Psoas muscle (tissue), 8 donors: ENCODE results near the gene LAMA3. TPM values are rescaled to one million over a fixed set of nuclear protein-coding genes. Genes with fewer than 3 reads are reported as not detected.
A peak's percentile ranks its signal among the peaks of the same experiment; 100 is the strongest.

Experiments used
- ATAC-seq, 4 donors: fragments of 200-7000 bp; cut with Tn5 transposase; one replicate each; pipeline ENCODE4 v1.9.1; 2020; ENCODE audit warnings: moderate library complexity in 3 of 4, mild to moderate bottlenecking in 2 of 4
- DNase-seq, 2 donors: peaks; one replicate each; pipeline ENCODE4 v3.0.0-alpha.2; 2020
- H3K27ac ChIP-seq: fragments of 200-600 bp; one replicate; pipeline ENCODE4 v1.8.0; 2022
- H3K27me3 ChIP-seq, 3 donors: fragments of 200-600 bp in 1 of 3; one replicate each; pipeline versions ENCODE4 v1.6.1 to v1.8.0; 2013 to 2022; ENCODE audit warnings: low read length in 2 of 3, mild to moderate bottlenecking in 2 of 3, moderate library complexity in 1 of 3; ENCODE audit not compliant: insufficient read depth in 3 of 3
- H3K36me3 ChIP-seq, 2 donors: fragments of 200-600 bp in 1 of 2; one replicate each; pipeline versions ENCODE4 v1.6.1 to v1.8.0; 2013 to 2022; ENCODE audit warnings: low read depth in 1 of 2, mild to moderate bottlenecking in 1 of 2, moderate library complexity in 1 of 2; ENCODE audit not compliant: insufficient read depth in 1 of 2
- H3K4me1 ChIP-seq: fragments of 200-600 bp; one replicate; pipeline ENCODE4 v1.8.0; 2022
- H3K4me3 ChIP-seq: fragments of 200-600 bp; one replicate; pipeline ENCODE4 v1.8.0; 2022; ENCODE audit warnings: mild to moderate bottlenecking
- H3K9me3 ChIP-seq: fragments of 200-600 bp; one replicate; pipeline ENCODE4 v1.8.0; 2022
- WGBS, 3 donors: extraction: QIAGEN DNeasy Blood & Tissue Kit; methylation state at CpG; one replicate each; pipeline versions ENCODE4 v1.1.6 to v1.1.7; 2013; 5-methylcytosine and 5-hydroxymethylcytosine counted together
- intact Hi-C, 2 donors: fragments of 100-400 bp; cut with DNase I; formaldehyde crosslinking; loops; one replicate each; pipeline versions ENCODE4 v1.11.0 to v1.14.2; 2022
- polyA plus RNA-seq, 3 donors: library from polyadenylated mRNA; stranded (reverse); fragments of 200-250 nt; gene quantifications; one replicate each; pipeline ENCODE4 v1.2.3, GENCODE V29; 2013
- total RNA-seq, 4 donors: library from RNA; stranded (reverse); fragmentation: NEBNext Ultra II Directional in 2 of 4; extraction: Animal tissue kit (Norgen Biotek cat#: 25700) in 2 of 4; gene quantifications; one replicate each; pipeline versions ENCODE4 v1.2.1 to v1.2.4, GENCODE V29; 2021 to 2023
- TF ChIP-seq, protein P1 (sequence below): fragments of 200-600 bp; IDR thresholded peaks from one replicate; pipeline ENCODE4 v1.8.0; 2022; ENCODE audit warnings: antibody characterized with exemption
- donor health status: healthy with polysubstance abuse.
- donor health status: DM: no; HTN: no; CAD: no; lungs with moderate emphysema.
- donor health status: Bipolar disorder and iron deficiency.
- donor health status: healthy.
- donor health status: DM: yes; HTN: yes; CAD: no.
- donor health status: DM: no; HTN: no; CAD: no.
- donor health status: DM: no; HTN: no; CAD: no.
- donor health status: DM: yes; HTN: yes; CAD: no.

LAMA3 gene
- total and polyA plus RNA-seq, 7 donors, result 0.49 to 4.2 (median 1.8) TPM

DNA sequence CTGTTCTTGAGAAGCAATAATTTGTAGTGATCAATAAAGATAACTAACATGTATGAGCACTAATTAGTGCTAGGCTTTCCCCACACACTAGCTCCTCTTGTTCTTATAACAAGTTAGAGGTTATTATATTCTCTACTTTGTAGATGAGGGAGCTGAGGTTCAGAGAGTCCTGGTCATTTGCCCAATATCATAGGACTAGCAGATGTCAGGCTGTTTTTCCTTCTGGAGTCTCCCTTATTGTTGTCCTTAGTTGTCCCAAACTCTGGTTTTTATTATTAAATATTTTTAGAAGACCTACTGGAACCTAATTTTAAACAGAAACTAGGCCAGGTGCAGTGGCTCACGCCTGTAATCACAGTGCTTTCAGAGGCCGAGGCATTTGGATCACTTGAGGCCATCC, 308.8 kb downstream of the LAMA3 start:
- no peaks in the 10 kb centered on the region for H3K27me3 ChIP-seq
- ATAC-seq, result no peak
- no peak for DNase-seq
- TF ChIP-seq, protein P1, sequence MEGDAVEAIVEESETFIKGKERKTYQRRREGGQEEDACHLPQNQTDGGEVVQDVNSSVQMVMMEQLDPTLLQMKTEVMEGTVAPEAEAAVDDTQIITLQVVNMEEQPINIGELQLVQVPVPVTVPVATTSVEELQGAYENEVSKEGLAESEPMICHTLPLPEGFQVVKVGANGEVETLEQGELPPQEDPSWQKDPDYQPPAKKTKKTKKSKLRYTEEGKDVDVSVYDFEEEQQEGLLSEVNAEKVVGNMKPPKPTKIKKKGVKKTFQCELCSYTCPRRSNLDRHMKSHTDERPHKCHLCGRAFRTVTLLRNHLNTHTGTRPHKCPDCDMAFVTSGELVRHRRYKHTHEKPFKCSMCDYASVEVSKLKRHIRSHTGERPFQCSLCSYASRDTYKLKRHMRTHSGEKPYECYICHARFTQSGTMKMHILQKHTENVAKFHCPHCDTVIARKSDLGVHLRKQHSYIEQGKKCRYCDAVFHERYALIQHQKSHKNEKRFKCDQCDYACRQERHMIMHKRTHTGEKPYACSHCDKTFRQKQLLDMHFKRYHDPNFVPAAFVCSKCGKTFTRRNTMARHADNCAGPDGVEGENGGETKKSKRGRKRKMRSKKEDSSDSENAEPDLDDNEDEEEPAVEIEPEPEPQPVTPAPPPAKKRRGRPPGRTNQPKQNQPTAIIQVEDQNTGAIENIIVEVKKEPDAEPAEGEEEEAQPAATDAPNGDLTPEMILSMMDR, result no peak
- H3K27ac ChIP-seq, result no peak overlapping the region
- intact Hi-C loops, result no loop called here
- H3K4me1 ChIP-seq, result no peaks in the 10 kb centered on the region
- 63 to 84% (median 74%) methylated on average over 2 of the region's 2 CpGs for WGBS, 3 donors
- no peak overlapping the region for H3K4me3 ChIP-seq
- H3K9me3 ChIP-seq, result no peaks in the 10 kb centered on the region
- no peaks in the 10 kb centered on the region for H3K36me3 ChIP-seq

- Histone ChIP-seq H3K9me3 (no peaks in the 10 kb centered on the region), H3K36me3 (no peaks in the 10 kb centered on the region), H3K27me3 (no peaks in the 10 kb centered on the region), H3K4me1 (no peaks in the 10 kb centered on the region), H3K27ac (no peak overlapping the region), H3K4me3 (no peak overlapping the region)
- ATAC-seq (peak in 2 of 4 donors; percentile 23 to 61), DNase-seq (no peak)
- intact Hi-C loops, result no loop called here
- WGBS, 3 donors, result 45 to 56% (median 50%) methylated on average over 4 of the region's 4 CpGs
- TF ChIP-seq, protein P1, result no peak
These were observed 309.6 kb downstream of the LAMA3 start for GRCh38 chr18:23998820-23999219.

DNA sequence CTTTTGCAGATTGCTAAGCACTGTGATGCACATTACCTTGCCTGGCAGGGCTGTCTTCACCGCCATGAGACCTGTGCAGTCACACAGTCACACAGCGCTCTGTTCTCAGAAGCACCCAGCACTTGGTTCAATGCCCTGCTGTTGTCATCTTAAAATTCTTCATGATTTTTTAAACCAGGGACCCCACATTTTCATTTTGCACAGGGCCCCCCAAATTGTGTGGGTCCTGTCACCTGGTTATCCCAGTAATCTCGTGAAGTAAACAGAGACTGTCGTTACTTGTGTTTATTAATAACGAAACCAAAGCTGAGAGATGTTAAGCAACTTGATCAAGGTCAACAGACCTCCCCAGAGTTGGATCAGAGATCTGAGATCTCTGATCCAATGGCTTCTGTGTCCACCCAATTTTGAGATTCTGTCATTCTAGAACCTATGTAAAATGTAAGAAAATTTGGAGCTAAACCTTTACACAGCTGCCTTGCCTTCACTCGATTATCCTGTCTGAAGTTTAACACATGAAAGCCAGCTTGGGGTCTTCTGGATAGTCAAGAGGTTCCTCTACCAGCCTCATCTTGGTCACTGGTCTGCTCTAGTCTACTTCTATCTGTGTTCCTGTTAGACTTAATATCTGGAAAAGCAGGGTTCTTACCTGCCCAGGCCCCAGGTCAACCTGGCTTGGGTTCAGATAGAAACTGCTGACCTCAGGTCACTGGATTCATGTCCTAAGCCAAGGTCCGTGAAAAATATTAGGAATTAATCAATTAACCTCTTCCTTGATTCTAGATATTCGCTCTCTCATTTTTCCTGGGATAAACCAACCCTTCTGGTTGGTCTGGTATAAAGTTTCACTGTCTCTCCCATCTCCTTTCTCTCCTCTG, 311.6 kb downstream of the LAMA3 start:
- Histone ChIP-seq H3K4me1 (no peaks in the 10 kb centered on the region), H3K27ac (no peak overlapping the region), H3K4me3 (no peak overlapping the region), H3K27me3 (no peaks in the 10 kb centered on the region), H3K36me3 (no peaks in the 10 kb centered on the region), H3K9me3 (no peaks in the 10 kb centered on the region)
- intact Hi-C loops, result no loop called here
- TF ChIP-seq, protein P1, result no peak
- ATAC-seq, result no peak
- DNase-seq, result no peak
- 89 to 93% (median 92%) methylated on average over 8 of the region's 8 CpGs for WGBS, 3 donors

- H3K4me3 ChIP-seq, result no peak overlapping the region
- no peaks in the 10 kb centered on the region for H3K9me3 ChIP-seq
- DNase-seq, result no peak
- no peaks in the 10 kb centered on the region for H3K36me3 ChIP-seq
- ATAC-seq, result no peak
- intact Hi-C loops, result no loop called here
- H3K4me1 ChIP-seq, result no peaks in the 10 kb centered on the region
- WGBS, 3 donors, result 58 to 66% (median 59%) methylated on average over 3 of the region's 3 CpGs
- TF ChIP-seq, protein P1, result no peak
- H3K27me3 ChIP-seq, result no peaks in the 10 kb centered on the region
- H3K27ac ChIP-seq, result no peak overlapping the region
These were observed 313.2 kb downstream of the LAMA3 start for GRCh38 chr18:24002479-24002878.
